HFFc6 (cell line): ENCODE data around the gene METTL22. TPM values are rescaled to one million over a fixed set of nuclear protein-coding genes. Genes with fewer than 3 reads are reported as not detected.

Experiments used
- DNase-seq: peaks from one replicate; pipeline ENCODE4 v3.0.0-alpha.2; 2018
- H3K27ac Mint-ChIP-seq: 2 replicates; pipeline ENCODE4 v1.8.0; 2020; ENCODE audit warnings: mild to moderate bottlenecking, mixed read lengths
- H3K27me3 Mint-ChIP-seq: 2 replicates; pipeline ENCODE4 v1.8.0; 2021; ENCODE audit warnings: mild to moderate bottlenecking, moderate library complexity, mixed read lengths; ENCODE audit not compliant: insufficient read depth
- H3K36me3 Mint-ChIP-seq: 2 replicates; pipeline ENCODE4 v1.8.0; 2021; ENCODE audit warnings: low read depth, mixed read lengths
- H3K4me1 Mint-ChIP-seq: 2 replicates; pipeline ENCODE4 v1.8.0; 2020; ENCODE audit warnings: low read depth, mixed read lengths
- H3K4me3 Mint-ChIP-seq: 2 replicates; pipeline ENCODE4 v1.8.0; 2020; ENCODE audit warnings: mild to moderate bottlenecking, moderate library complexity, mixed read lengths
- H3K9me3 Mint-ChIP-seq: 2 replicates; pipeline ENCODE4 v1.8.0; 2020; ENCODE audit warnings: mild to moderate bottlenecking, mixed read lengths
- total RNA-seq, 6 experiments: library from RNA; stranded (reverse); fragmentation: NEBNext Ultra II Directional; extraction: Animal tissue kit (Norgen Biotek cat#: 25700); gene quantifications; 2 replicates in 1 of 6; 3 replicates in 5 of 6; pipeline ENCODE4 v1.2.3, GENCODE V29; 2021
- TF ChIP-seq, protein P1 (sequence below): fragments of 200-600 bp; sonication (generic); IDR thresholded peaks from 2 replicates; pipeline ENCODE4 v1.5.0; 2021; ENCODE audit warnings: antibody characterized with exemption, mild to moderate bottlenecking

The METTL22 gene
- total RNA-seq, 6 experiments from 2014 or later = 33.5 to 38.0 (median 36.0) TPM

DNA sequence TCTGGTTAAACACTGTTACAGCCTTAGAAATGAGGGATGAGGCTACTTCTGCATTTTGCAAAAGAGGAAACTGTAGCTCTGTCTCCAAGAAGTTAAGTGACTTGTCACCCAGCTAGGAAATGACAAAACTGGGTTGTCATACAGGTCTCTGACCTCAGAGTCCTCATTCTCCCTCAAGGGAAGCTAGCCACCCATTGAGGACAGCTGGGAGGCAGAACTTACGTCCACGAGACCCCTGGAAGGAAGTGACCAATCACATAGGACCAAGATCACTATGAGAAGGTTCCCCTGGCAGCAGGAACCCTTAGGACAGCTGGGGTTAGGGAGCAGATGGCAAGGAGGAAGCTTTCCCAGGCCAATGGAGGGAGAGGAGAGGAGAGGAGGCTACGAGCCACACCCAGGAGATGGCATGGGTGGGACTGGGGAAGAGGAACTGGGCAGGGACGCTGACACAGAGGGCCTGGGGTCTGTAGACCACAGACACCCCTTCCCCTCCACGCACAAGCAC lies 11.2 kb downstream of the METTL22 start:
- no peak overlapping the region for H3K27ac Mint-ChIP-seq
- H3K4me3 Mint-ChIP-seq = no peak overlapping the region
- peaks cover 33% of the 10 kb centered on the region for H3K36me3 Mint-ChIP-seq
- H3K27me3 Mint-ChIP-seq = peaks cover 2% of the 10 kb centered on the region; the same call in 1 of the 2 replicates
- no peaks in the 10 kb centered on the region for H3K9me3 Mint-ChIP-seq
- H3K4me1 Mint-ChIP-seq = no peaks in the 10 kb centered on the region
- no peak for DNase-seq
- TF ChIP-seq, protein P1, sequence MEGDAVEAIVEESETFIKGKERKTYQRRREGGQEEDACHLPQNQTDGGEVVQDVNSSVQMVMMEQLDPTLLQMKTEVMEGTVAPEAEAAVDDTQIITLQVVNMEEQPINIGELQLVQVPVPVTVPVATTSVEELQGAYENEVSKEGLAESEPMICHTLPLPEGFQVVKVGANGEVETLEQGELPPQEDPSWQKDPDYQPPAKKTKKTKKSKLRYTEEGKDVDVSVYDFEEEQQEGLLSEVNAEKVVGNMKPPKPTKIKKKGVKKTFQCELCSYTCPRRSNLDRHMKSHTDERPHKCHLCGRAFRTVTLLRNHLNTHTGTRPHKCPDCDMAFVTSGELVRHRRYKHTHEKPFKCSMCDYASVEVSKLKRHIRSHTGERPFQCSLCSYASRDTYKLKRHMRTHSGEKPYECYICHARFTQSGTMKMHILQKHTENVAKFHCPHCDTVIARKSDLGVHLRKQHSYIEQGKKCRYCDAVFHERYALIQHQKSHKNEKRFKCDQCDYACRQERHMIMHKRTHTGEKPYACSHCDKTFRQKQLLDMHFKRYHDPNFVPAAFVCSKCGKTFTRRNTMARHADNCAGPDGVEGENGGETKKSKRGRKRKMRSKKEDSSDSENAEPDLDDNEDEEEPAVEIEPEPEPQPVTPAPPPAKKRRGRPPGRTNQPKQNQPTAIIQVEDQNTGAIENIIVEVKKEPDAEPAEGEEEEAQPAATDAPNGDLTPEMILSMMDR = no peak

DNA sequence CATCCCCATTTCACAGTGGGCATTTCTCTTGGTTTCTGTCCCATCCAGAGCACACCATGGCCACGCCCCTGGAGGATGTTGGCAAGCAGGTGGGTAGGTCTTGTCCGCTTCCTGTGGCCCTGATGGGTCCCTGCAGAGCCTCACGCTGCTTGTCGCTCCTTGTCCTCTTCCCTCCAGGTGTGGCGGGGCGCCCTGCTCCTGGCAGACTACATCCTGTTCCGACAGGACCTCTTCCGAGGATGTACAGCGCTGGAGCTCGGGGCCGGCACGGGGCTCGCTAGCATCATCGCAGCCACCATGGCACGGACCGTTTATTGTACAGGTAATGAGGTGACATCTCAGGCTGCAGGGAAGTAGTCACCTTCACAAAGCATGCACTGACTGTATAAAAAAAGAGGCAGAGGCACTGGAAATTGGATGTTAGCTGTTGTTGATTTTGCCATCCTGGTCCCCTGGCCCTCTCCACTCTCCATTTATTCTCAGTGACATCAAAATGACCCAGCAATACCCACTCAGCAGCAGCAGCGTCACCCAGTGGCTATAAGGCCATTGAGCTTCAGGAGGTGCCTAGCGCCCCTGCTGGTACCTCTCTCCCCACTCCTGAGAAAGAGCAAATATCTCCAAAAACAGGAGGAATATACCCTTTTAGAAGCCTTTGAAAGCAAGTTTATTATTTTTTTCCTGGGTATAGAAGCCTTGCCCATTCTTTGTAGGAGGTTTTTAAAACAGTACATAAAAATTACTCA lies 13.7 kb downstream of the METTL22 start:
- Mint-ChIP-seq H3K36me3 (peaks cover 21% of the 10 kb centered on the region; the same call in 1 of the 2 replicates), H3K27ac (no peak overlapping the region), H3K4me1 (no peaks in the 10 kb centered on the region), H3K4me3 (no peak overlapping the region), H3K9me3 (no peaks in the 10 kb centered on the region), H3K27me3 (peaks cover 2% of the 10 kb centered on the region; the same call in 1 of the 2 replicates)
- TF ChIP-seq, protein P1 = peak; percentile 77
- peak; percentile 33 for DNase-seq

DNA sequence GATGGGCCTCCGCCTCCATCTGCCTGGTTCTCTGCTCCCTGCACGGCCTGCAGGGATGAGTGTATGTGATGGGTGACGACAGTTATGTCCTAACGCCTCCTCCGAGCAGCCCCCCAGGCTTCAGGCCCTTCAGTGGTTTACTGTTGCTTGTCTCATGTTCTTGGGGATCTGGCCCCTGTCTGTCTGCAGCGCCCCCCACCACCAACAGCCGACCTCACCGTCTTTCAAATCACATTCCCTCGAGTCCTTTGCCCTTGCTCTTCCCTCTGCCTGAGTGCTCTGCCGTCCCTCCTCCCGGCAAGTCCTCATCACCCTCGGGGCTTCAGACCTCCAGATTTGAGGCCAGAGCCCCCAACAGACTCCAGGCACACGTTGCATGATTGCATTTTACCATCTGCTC lies 18.2 kb downstream of the METTL22 start:
- no peaks in the 10 kb centered on the region for H3K4me1 Mint-ChIP-seq
- peaks cover 28% of the 10 kb centered on the region for H3K36me3 Mint-ChIP-seq
- no peak overlapping the region for H3K27ac Mint-ChIP-seq
- H3K27me3 Mint-ChIP-seq = peaks cover 2% of the 10 kb centered on the region; the same call in 1 of the 2 replicates
- DNase-seq = no peak
- TF ChIP-seq, protein P1 = no peak
- no peaks in the 10 kb centered on the region for H3K9me3 Mint-ChIP-seq
- no peak overlapping the region for H3K4me3 Mint-ChIP-seq

DNA sequence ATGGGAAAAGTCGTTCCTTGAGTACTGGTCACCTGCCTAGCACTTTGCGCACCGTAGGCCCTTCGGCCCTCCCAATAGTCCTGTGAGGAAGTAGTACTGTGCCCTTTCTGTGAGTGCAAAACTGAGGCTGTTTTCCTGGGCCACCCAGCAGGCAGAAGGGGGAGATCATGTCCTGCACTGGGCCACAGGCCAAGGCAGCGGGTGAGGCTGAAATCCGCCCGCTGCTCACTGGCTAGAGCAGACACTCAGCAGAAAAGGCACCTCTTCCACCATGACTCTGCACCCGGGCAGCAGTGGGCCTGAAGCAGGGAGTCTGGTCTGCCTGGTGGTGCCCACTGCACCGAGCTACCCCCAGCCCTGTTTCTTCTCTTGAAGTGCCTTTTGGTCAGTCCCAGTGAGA lies 20.2 kb downstream of the METTL22 start:
- TF ChIP-seq, protein P1 = no peak
- Mint-ChIP-seq H3K4me1 (no peaks in the 10 kb centered on the region), H3K9me3 (no peaks in the 10 kb centered on the region), H3K27ac (no peak overlapping the region), H3K36me3 (peaks cover 24% of the 10 kb centered on the region), H3K27me3 (no peaks in the 10 kb centered on the region; the same call in 1 of the 2 replicates), H3K4me3 (no peak overlapping the region)
- DNase-seq = no peak

DNA sequence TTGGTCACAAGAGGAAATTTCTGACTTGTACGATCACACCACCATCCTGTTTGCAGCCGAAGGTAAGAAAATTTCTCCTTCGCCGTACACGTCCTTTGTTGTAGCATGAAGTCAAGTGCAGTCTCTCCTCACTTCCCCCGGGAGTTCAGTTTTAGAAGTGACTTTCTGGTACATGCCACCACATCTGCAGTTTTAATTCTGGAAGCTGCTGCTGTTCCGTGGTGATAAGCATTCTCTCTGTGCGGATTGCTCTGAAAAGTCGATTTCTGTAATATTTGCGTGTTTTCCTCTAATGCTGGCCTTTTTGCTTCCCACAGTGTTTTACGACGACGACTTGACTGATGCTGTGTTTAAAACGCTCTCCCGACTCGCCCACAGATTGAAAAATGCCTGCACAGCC lies 20.6 kb downstream of the METTL22 start:
- no peak overlapping the region for H3K27ac Mint-ChIP-seq
- TF ChIP-seq, protein P1 = no peak
- H3K36me3 Mint-ChIP-seq = peaks cover 29% of the 10 kb centered on the region
- H3K4me1 Mint-ChIP-seq = no peaks in the 10 kb centered on the region
- DNase-seq = no peak
- no peak overlapping the region for H3K4me3 Mint-ChIP-seq
- H3K27me3 Mint-ChIP-seq = no peaks in the 10 kb centered on the region; the same call in 1 of the 2 replicates
- H3K9me3 Mint-ChIP-seq = no peaks in the 10 kb centered on the region
